ENCODE results near the gene PIBF1.

GRCh38 chr13:72763411-72763810, 18.5 kb upstream of the PIBF1 start:
- TF ChIP-seq, protein P1, sequence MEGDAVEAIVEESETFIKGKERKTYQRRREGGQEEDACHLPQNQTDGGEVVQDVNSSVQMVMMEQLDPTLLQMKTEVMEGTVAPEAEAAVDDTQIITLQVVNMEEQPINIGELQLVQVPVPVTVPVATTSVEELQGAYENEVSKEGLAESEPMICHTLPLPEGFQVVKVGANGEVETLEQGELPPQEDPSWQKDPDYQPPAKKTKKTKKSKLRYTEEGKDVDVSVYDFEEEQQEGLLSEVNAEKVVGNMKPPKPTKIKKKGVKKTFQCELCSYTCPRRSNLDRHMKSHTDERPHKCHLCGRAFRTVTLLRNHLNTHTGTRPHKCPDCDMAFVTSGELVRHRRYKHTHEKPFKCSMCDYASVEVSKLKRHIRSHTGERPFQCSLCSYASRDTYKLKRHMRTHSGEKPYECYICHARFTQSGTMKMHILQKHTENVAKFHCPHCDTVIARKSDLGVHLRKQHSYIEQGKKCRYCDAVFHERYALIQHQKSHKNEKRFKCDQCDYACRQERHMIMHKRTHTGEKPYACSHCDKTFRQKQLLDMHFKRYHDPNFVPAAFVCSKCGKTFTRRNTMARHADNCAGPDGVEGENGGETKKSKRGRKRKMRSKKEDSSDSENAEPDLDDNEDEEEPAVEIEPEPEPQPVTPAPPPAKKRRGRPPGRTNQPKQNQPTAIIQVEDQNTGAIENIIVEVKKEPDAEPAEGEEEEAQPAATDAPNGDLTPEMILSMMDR (IDR thresholded peaks at IDR 0.05), result no peak
- no peak for TF ChIP-seq POLR2A (IDR thresholded peaks at IDR 0.05)
